Measurements from ENCODE around the gene UNC45B. TPM values are rescaled to one million over a fixed set of nuclear protein-coding genes. Genes with fewer than 3 reads are reported as not detected.
"Not testable (repeated sequence)": the region's sequence is repeated elsewhere in the genome, so short reads cannot be mapped to it uniquely, and the experiment has no call there.

Gene UNC45B
- total RNA-seq, 1 donor from 2014 or later = not detected

DNA sequence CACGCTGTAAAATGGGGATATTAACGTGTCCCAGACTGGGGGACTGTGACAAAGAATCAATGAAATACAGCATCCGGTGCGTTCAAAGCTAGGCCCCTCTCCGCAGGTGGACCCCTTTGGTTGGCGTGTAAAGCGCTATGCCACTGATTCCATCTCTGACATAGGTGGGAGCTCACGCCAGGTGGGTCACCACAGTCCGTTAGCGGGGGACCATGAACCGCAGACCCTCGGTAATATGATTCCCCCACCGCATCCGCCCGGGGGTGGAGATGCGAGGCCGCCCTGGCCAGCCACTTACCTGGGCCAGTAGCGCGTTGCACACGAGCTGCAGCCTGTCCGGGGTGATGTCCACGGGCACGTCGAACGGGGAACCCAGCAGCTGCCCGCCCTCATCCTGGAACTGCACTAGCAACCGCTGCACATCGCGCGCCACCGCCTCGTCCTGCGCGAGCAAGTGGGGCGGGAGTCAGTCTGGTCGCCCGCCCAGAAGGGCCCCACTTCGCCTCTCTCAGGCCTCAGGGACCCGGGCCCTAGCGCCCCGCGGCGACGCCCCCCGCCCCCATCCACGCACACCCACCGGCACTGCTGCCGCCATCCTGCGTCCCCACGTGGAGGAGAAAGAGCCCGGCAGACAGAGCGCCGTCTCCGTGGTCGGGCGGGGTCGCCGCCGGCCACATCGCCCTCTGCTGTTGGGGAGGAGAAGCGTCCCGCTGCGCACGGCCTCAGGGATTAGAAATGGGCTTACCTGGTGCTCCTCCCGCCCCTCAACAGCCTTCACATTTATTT lies 5.7 kb upstream of the UNC45B start, which contains the start of gene NLE1:
Gene NLE1 (minus strand): TSS at position 623 of the 786 bp plus-strand sequence. CDS start 28 bp downstream, at position 595.
- TF ChIP-seq, protein P1, sequence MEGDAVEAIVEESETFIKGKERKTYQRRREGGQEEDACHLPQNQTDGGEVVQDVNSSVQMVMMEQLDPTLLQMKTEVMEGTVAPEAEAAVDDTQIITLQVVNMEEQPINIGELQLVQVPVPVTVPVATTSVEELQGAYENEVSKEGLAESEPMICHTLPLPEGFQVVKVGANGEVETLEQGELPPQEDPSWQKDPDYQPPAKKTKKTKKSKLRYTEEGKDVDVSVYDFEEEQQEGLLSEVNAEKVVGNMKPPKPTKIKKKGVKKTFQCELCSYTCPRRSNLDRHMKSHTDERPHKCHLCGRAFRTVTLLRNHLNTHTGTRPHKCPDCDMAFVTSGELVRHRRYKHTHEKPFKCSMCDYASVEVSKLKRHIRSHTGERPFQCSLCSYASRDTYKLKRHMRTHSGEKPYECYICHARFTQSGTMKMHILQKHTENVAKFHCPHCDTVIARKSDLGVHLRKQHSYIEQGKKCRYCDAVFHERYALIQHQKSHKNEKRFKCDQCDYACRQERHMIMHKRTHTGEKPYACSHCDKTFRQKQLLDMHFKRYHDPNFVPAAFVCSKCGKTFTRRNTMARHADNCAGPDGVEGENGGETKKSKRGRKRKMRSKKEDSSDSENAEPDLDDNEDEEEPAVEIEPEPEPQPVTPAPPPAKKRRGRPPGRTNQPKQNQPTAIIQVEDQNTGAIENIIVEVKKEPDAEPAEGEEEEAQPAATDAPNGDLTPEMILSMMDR (conservative IDR thresholded peaks at IDR 0.05; ENCODE audit: low read depth, low read length) = peak; percentile 70
- peak; percentile 3 for DNase-seq (ENCODE audit: low read depth)
- H3K4me3 ChIP-seq (ENCODE audit: low read depth, low read length) = peak within 1 kb of the TSS; percentile 98

DNA sequence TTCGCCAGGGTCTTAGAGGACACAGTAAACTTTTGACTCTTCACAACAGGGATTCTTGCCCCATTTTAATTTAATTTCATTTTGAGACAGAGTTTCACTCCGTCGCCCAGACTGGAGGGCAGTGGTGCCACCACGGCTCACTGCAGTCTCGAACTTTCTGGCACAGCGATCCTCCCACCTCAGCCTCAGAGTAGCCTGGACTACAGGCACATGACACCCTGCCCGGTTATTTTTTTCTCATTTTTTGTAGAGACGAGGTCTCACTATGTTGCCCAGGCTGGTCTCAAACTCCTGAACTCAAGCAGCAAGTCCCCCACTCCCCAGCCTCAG lies 5.2 kb upstream of the UNC45B start:
- peak overlapping the region; percentile 98 for H3K4me3 ChIP-seq (ENCODE audit: low read depth, low read length)

DNA sequence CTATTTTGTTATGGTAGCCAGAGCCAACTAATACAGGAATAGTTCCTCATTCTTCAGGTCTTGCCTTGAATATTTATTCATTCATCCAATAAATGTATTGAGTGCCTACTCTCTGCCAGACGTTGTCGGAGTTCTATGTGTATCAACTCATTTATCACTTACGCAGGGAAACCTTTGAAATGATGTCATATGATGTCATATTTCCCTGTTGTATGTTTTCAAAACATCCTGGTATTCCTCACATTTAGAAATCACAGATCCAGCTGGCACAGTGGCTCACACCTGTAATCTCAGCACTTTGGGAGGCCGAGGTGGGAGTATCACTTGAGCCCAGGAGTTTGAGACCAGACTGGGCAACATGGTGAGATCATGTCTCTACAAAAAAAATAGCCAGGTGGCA lies 2.8 kb upstream of the UNC45B start:
- TF ChIP-seq, protein P1 (conservative IDR thresholded peaks at IDR 0.05; ENCODE audit: low read depth, low read length) = no peak
- no peak overlapping the region for H3K4me3 ChIP-seq (ENCODE audit: low read depth, low read length)
- DNase-seq (ENCODE audit: low read depth) = no peak

More for the DNA sequence above, 5.2 kb upstream of the UNC45B start:
- TF ChIP-seq, protein P1 (conservative IDR thresholded peaks at IDR 0.05; ENCODE audit: low read depth, low read length) = no peak
- DNase-seq (ENCODE audit: low read depth) = no peak

DNA sequence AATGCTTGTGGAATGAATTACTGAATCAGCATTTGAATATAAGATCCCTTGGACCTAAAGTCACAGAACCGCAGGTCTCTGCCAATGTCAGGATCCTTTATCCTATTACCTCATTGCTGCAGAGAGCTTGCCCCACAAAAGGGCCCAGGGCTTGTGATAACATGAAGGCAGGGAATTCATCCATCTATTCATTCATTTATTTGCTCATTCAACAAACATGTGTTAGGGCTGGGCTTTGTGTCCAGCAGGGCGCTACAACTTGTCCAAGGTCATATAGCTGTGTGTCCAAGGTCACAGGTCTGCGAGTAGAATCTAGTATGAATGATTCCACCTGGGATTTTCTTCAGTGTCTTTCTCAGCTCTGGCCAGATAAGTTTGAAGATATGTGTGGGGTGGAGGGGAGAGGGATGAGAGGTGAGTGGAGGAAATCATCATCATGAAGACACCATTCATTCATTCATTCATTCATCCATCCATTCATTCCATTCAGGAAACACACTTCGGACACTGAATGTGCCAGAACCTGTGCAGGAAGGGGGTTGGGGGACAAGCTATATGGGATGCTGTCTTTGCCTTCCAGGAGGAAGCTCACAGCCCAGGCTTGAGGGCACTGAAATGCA lies 1.3 kb upstream of the UNC45B start:
- H3K4me3 ChIP-seq (ENCODE audit: low read depth, low read length) = no peak overlapping the region
- no peak for DNase-seq (ENCODE audit: low read depth)
- TF ChIP-seq, protein P1 (conservative IDR thresholded peaks at IDR 0.05; ENCODE audit: low read depth, low read length) = no peak

DNA sequence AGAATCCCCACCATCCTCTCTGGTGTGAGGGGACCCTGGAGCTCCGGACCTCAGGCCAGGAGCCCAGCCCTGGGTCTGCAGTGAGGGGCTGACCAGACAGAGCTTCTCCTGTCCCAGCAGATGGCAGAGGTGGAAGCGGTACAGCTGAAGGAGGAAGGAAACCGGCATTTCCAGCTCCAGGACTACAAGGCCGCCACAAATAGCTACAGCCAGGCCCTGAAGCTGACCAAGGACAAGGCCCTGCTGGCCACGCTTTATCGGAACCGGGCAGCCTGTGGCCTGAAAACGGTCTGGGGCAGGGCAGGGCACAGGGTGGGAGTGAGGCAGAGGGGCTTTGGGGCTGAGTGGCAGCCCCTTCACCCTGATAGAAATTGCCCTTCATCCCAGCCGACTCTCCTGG lies 527 bp downstream of the UNC45B start:
- DNase-seq (ENCODE audit: low read depth) = no peak
- TF ChIP-seq, protein P1 (conservative IDR thresholded peaks at IDR 0.05; ENCODE audit: low read depth, low read length) = no peak

DNA sequence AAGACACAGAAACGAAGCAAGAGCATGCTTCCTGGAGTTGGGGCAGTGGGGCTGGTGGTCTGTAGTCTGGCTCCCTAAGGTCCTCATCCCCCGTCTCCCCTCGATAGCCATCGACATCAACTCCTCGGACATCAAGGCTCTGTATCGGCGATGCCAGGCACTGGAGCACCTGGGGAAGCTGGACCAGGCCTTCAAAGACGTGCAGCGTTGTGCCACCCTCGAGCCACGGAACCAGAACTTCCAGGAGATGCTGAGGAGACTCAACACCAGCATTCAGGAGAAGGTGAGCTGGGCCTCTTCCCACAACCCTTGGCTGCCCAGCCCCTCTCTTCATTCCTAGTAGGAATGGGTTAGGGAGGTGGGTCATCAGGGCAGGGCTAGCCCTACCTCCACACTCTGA lies 2.3 kb downstream of the UNC45B start:
- TF ChIP-seq, protein P1 (conservative IDR thresholded peaks at IDR 0.05; ENCODE audit: low read depth, low read length) = no peak
- no peak overlapping the region for H3K4me3 ChIP-seq (ENCODE audit: low read depth, low read length)
- DNase-seq (ENCODE audit: low read depth) = no peak

More for the DNA sequence above, 527 bp downstream of the UNC45B start:
- H3K4me3 ChIP-seq (ENCODE audit: low read depth, low read length) = no peak overlapping the region

DNA sequence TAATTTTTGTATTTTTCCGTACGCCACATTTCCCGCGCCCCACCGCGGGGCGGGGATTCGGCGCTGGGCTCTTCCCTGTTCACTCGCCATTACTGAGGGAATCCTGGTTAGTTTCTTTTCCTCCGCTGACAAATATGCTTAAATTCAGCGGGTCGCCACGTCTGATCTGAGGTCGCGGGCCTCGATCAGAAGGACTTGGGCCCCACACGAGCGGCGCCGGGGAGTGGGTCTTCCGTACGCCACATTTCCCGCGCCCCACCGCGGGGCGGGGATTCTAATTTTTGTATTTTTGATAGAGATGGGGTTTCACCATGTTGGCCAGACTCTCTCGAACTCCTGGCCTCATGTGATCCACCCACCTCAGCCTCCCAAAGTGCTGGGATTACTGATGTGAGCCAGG lies 3.5 kb downstream of the UNC45B start:
- H3K4me3 ChIP-seq (ENCODE audit: low read depth, low read length); DNase-seq (ENCODE audit: low read depth): not testable (repeated sequence)
